ENCODE measurements around the gene JAGN1. TPM values are rescaled to one million over a fixed set of nuclear protein-coding genes. Genes with fewer than 3 reads are reported as not detected.

Gene JAGN1
- total and polyA plus RNA-seq, 9 of the 15 experiments (the other 6 are each of a cell fraction or from before 2014, with no cell fraction given) = 31.6 to 77.8 (median 40.3) TPM

- TF ChIP-seq TSHZ1 (CRISPR knock-in tag; IDR thresholded peaks at IDR 0.05) (0 out of 2 replicates have a peak, but pooled peaks have one; percentile 47), ZBTB9 (CRISPR knock-in tag; IDR thresholded peaks at IDR 0.05) (peak; percentile 33; the same call in 1 of the 2 replicates), TRIM28 (IDR thresholded peaks at IDR 0.05) (peak; percentile 50; the same call in 1 of the 2 replicates), CTCF (IDR thresholded peaks at IDR 0.05 in 2 of 3, conservative IDR thresholded peaks at IDR 0.05 in 1 of 3; ENCODE audit: insufficient read depth in 2 of 3, low read depth in 1 of 3, low read length in 3 of 3) (peak; percentile 68 to 98 (median 95)), ZC3H4 (CRISPR knock-in tag; IDR thresholded peaks at IDR 0.05; ENCODE audit: borderline replicate concordance) (no peak; the same call in 1 of the 2 replicates), ZNF57 (CRISPR knock-in tag; IDR thresholded peaks at IDR 0.05) (peak; percentile 67; the same call in 1 of the 2 replicates), ASH1L (IDR thresholded peaks at IDR 0.05; ENCODE audit: borderline replicate concordance, low read depth, partially characterized antibody) (no peak), TAF9B (IDR thresholded peaks at IDR 0.05; ENCODE audit: partially characterized antibody) (no peak), RHOXF2B (CRISPR knock-in tag; conservative IDR thresholded peaks at IDR 0.05) (no peak), NFRKB (IDR thresholded peaks at IDR 0.05; ENCODE audit: low read depth) (0 out of 2 replicates have a peak, but pooled peaks have one; percentile 58), ZNF165 (CRISPR knock-in tag; IDR thresholded peaks at IDR 0.05; ENCODE audit: borderline replicate concordance) (no peak), HBP1 (CRISPR knock-in tag; IDR thresholded peaks at IDR 0.05) (no peak), ZBTB33 (CRISPR knock-in tag; IDR thresholded peaks at IDR 0.05) (peak; percentile 82), THRAP3 (IDR thresholded peaks at IDR 0.05; ENCODE audit: borderline replicate concordance) (no peak), GATAD2B (IDR thresholded peaks at IDR 0.05; ENCODE audit: borderline replicate concordance) (peak; percentile 90), CBX1 (IDR thresholded peaks at IDR 0.05; ENCODE audit: low read depth) (peak; percentile 88; the same call in 1 of the 2 replicates), POLR2A (conservative IDR thresholded peaks at IDR 0.05) (peak; percentile 77), SMARCA5 (IDR thresholded peaks at IDR 0.05) (peak; percentile 37; the same call in 1 of the 2 replicates), ZNF24 (IDR thresholded peaks at IDR 0.05) (peak; percentile 55; the same call in 1 of the 2 replicates)
Measured at GRCh38 chr3:9862391-9863057, 27.9 kb upstream of the JAGN1 start (continued).

All from K562 (cell line).